GM19395 (cell line): ENCODE results near the gene VPS45.
"Not testable (repeated sequence)": the region's sequence is repeated elsewhere in the genome, so short reads cannot be mapped to it uniquely, and the experiment has no call there.

ENCODE experiments used
- ATAC-seq: cut with Tn5 transposase; IDR thresholded peaks from one replicate; pipeline ENCODE4 v1.9.1; 2021; ENCODE audit warnings: mild to moderate bottlenecking, moderate library complexity; ENCODE audit not compliant: unreplicated experiment

VPS45 gene

GRCh38 chr1:150067184-150068108 lies at the start of gene VPS45:
Gene VPS45 (plus strand): TSS chr1:150067776. CDS start chr1:150067858, 82 bp downstream.
- peak; percentile 85 for ATAC-seq

GRCh38 chr1:150018165-150018564 lies 49.4 kb upstream of the VPS45 start:
- ATAC-seq: no peak

GRCh38 chr1:150020711-150021110 lies 46.9 kb upstream of the VPS45 start:
- ATAC-seq: no peak

- ATAC-seq: no peak
Measured at GRCh38 chr1:150021191-150021694, 46.3 kb upstream of the VPS45 start.

GRCh38 chr1:150022357-150022756 lies 45.2 kb upstream of the VPS45 start:
- no peak for ATAC-seq

GRCh38 chr1:150024156-150024555 lies 43.4 kb upstream of the VPS45 start:
- no peak for ATAC-seq

GRCh38 chr1:150028322-150028721 lies 39.3 kb upstream of the VPS45 start:
- no peak for ATAC-seq

GRCh38 chr1:150034336-150034735 lies 33.2 kb upstream of the VPS45 start:
- no peak for ATAC-seq

GRCh38 chr1:150049926-150050325 lies 17.6 kb upstream of the VPS45 start:
- ATAC-seq: no peak

GRCh38 chr1:150051089-150051373 lies 16.5 kb upstream of the VPS45 start:
- no peak for ATAC-seq

- not testable (repeated sequence) for ATAC-seq
Measured at GRCh38 chr1:150051905-150052412, 15.6 kb upstream of the VPS45 start.

- no peak for ATAC-seq
Measured at GRCh38 chr1:150053926-150054325, 13.7 kb upstream of the VPS45 start.

GRCh38 chr1:150055507-150055906 lies 12.1 kb upstream of the VPS45 start:
- not testable (repeated sequence) for ATAC-seq

GRCh38 chr1:150056407-150056806 lies 11.2 kb upstream of the VPS45 start:
- no peak for ATAC-seq

- ATAC-seq: no peak
Measured at GRCh38 chr1:150060260-150060659, 7.3 kb upstream of the VPS45 start.

GRCh38 chr1:150061632-150062101 lies 5.9 kb upstream of the VPS45 start:
- no peak for ATAC-seq

- no peak for ATAC-seq
Measured at GRCh38 chr1:150062113-150062512, 5.5 kb upstream of the VPS45 start.

GRCh38 chr1:150065184-150065871 lies 2.2 kb upstream of the VPS45 start:
- ATAC-seq: no peak

GRCh38 chr1:150066328-150066727 lies 1.2 kb upstream of the VPS45 start:
- ATAC-seq: no peak

- ATAC-seq: peak; percentile 34
Measured at GRCh38 chr1:150066838-150067183, 765 bp upstream of the VPS45 start.

- no peak for ATAC-seq
Measured at GRCh38 chr1:150068109-150068435, 496 bp downstream of the VPS45 start.

GRCh38 chr1:150069923-150070322 lies 2.3 kb downstream of the VPS45 start:
- ATAC-seq: no peak
